HG03139 (cell line): ENCODE data around the gene DPH1.
"Not testable (repeated sequence)": the region's sequence is repeated elsewhere in the genome, so short reads cannot be mapped to it uniquely, and the experiment has no call there.

Experiments used
- ATAC-seq: cut with Tn5 transposase; IDR thresholded peaks from one replicate; pipeline ENCODE4 v1.9.1; 2021; ENCODE audit not compliant: unreplicated experiment

DPH1 gene

DNA sequence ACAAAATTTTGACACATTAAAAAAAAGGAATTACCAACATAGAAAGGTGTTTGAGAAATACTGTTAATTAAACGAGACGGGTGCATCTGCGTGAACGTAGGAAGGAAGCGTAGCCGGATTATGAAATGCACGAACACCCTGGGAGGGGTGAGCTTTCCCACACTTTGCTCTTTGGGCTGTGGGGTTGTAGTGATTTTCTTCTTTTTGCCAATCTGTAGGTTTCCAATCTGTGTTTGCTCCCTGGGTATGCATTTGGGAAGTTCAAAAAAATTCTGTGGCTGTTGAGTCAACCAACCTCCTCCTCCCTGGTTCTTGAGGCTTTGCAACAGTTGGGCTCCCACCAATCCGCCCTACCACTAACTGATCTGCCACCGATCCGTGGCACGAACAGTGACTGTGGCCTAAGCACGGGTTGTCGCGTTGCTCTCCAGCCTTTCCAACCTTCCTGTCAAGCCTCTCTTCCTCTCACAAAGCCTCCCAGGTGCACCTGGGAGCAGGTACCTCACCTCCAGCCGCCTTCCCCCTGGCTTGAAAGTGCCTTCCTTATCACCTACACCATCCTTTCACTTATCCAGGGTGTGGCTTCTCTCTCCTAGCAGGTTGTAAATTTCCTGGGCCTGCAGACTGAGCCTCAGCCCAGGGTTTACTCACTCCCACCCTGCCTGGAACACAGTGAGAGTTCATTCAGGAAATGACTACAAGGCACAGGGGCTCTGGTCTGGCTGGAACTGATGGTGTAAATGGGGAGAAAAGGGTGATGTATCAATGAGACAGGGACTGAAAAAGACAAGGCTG lies 21.4 kb upstream of the DPH1 start:
- no peak for ATAC-seq

DNA sequence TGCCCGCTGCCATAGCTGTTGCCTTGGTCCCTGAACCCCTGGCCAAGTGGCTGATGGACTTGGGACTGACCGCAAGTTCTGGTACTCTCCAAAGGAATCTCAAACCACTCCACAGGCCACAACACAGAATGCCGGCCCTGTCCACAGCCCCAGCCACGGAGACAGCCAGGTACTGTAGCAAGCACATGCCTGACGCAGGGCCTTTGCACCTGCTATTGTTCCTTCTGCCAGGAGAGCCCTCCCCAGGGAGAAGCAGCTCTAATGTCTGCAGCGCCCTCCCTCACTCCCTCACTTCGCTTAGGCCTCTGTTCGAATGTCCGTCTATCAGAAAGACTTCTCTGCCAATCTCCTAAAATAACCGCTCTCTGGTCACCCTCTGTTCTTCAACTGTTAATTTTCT lies 20.2 kb upstream of the DPH1 start:
- ATAC-seq: no peak

DNA sequence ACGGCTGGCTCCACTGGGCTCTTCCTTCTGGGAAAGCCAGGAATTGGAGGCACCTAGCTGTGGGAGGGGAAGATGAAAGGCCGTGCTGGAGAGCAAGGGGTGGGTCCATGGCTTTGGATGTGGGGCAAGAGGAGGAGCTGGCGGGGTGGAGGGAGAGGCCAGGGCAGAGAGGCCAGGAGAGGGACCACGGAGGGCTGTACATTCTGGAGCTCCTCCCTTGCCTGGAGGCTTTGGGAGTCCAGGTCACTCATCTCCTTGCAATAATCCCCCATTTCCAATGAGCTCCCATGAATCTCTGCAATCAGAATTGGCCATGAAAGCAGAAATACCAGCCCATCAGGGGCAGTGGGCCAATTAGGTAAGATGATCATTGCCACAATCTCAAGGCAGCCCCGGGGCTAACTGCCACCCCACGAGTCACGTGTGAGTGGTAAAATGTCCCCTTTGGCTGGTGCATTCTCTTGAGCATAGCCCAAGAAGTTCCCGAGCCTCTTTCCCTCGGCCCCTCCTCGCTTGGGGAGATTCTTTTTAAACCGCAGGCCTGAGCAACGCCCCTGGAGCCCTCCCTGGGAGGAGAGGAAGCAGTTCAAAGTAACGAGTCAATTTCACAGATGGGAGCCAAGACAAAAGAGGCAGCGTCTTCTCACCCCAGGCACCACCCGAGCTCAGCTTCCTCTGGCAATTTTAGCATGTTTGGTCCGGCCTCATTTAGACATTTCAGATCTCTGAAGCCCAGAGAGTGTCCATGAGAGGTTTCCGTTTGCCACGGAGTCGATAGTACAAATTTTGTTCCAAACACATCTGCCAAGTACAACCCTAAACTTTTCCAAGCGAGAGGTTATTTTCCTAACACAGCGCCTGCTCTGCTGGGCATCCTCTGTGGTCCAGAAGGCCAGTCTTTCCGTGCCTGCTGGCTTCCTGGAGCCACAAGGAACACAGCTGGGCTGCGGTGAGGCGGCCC lies 18.3 kb upstream of the DPH1 start:
- no peak for ATAC-seq

DNA sequence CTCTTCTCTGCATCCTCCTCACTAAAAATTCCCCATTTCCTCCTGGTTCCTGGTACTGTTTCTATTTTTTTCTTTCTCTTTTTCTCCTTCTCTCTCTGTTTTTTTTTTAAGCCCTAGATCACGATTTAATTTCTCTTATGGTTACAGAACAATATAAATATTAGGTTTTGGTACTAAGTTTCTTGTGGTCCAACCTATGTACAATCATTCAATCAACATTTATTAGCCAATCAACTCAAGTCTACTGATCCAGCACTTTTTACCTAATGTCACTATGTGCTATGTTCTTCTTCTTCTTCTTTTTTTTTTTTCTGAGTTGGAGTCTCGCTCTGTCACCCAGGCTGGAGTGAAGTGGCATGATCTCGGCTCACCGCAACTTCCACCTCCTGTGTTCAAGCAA lies 17.5 kb upstream of the DPH1 start:
- ATAC-seq: no peak

DNA sequence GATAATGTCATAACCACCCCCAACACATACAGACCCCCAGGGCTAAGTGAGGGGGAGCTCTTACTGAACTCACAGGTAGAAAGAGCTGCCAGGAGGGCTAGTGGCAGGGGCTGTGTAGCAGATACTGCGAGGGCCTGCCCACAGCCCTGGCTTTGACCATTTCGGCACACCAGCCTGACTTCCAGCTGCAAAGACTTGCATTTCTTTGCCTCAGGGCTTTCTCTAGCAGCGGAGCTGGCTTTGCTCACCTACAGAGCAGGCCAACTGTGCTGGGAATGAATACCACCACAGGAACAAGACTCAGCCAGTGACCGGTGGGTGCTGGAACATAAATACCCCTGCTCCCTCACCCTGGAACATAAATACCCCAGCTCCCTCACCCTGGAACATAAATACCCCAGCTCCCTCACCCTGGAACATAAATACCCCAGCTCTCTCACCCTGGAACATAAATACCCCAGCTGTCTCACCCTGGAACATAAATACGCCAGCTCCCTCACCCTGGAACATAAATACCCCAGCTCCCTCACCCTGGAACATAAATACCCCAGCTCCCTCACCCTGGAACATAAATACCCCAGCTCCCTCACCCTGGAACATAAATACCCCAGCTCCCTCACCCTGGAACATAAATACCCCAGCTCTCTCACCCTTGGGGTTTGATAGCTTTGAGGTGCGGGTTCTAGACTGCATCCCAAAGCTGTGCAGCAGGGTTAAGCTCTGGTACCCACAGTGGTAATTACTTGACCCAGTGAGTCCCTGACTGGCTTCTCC lies 16.5 kb upstream of the DPH1 start:
- ATAC-seq: not testable (repeated sequence)

DNA sequence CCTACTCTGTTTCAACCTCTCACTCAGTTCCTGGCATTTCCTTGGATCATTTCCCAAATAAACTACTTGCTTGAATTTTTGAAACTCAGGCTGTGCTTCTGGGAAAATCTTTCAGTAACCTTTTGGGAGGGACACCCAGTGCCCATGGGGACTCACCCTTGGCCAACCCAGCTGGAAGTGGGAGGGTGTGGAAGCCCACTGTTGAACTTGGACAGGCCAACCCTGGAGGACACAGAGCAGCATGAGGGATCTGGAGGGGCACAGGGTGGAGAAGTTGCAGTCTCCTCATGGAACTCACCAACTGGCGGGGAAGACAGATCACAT lies 16.0 kb upstream of the DPH1 start:
- no peak for ATAC-seq

DNA sequence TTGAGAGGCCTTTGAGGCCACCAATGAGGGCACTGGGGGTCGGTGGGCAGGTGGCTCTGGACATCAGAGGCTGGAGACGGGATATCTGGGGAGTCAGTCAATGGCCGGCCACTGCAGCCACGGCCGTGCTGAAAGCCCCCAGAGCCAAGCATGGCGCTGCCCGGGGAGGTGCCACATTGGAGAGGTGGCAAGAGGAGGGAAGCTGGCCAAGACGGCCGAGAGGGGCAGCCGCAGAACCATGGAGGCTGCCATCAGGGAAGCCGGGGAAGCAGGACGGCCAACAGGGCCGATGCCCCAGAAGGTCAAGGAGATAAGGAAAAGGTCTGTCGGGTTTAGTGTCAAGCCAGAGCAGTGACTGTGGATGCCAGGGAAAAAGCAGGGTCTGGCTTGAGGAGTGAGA lies 14.6 kb upstream of the DPH1 start:
- no peak for ATAC-seq

DNA sequence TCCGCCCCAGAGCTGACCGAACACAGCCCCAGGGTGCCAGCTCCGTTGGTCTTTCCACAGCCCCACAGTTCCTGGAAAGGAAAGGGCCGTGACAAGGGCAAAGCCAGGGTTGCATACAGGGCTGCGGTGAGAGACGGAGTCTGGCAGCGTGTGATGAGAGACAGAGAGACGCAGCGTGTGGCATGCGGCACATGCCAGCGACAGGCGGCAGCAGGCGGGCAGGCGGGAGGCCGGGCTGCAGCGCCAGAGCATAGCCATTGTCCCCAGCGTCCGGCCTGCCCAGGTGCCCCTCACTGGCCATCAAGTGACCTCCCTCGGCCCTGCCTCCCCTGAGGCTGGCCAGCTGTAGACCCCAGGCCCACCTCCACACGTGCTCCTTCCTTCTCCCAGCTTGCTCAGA lies 13.5 kb upstream of the DPH1 start:
- ATAC-seq: no peak

DNA sequence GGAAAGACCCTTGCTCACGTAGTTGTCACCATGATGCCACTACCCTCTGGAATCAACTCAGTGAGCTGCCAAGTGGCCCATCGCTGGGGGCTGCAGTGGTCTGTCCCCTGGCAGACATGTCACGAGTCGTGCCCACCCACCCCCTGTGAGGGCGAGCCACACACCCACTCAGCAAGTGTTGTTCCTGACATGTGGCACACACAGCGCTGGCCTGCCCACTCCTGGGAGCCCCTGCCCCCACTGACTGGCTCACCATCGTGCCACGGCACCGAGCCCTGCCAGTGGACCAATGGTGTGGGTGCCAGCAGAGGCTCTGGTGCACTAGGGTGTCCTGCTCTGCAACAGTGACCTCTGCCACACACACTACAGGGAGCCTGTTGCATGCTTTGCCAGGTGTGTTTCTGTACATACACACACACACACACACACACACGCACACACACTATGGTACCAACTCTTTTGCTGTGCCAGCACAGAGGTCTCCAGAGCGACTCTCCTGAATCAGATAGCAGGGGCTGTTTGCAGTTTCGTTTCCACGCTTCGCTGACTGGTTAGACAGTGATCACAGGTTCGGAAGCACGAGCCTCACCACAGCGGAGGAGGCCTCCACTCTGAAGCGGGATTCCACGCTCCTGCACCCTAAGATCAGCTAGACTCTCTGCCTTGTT lies 12.5 kb upstream of the DPH1 start:
- no peak for ATAC-seq

DNA sequence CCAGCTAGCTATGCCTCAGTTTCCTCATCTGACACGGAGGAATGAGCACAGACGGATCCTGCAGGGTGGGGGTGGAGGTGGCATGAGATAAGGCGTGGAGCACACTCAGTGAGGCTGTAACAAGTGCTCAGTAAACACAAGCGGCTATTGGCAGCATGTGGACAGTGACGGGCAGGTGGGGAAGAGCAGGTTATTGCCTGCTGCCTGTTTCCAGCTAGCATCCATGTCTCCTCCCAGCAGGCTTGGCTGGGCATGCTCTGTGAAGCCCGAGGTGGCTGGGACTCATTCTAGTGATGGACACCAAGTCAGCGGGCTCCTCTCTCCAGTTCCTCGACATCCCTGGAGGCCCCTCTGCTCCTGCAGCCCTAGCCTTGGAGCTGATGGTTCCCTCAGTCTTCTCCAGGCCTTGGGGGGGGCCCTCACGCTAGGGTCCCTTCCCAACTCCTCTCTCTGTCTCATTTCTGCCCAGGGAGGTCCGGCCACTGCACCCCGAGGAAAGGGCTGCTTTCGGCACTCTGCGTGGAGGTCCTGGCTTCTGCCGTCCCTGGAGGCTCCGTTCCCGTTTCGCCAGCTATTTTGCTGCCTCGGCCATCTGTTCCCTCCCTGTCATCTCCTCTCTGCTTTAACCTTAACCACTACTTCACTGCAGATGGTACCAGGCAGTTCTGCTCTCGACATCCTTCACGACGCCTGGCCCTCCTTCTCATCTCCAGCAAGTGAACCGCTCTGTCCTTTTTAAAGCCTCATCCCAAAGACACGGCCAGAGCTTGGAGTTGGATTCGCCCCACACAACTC lies 11.0 kb upstream of the DPH1 start:
- no peak for ATAC-seq

DNA sequence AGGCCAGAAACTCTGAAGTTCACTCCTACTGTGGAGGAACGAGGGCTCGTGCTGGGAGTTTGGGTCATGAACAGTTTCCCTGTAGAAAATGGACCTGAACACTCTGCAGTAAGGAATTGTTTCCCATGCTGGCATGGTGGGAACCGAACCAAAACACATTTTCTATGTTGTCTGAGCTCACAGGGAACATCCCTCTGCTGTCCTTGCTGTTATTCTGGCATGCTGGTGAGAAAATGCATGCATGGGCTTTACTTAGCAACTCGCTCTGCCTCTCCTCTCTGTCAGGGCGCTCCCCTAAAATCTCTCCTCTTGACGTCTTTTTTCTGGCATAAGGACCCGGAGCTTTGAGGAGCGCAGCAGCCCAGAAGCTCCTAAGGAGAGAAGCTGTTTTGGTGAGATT lies 10.2 kb upstream of the DPH1 start:
- no peak for ATAC-seq

DNA sequence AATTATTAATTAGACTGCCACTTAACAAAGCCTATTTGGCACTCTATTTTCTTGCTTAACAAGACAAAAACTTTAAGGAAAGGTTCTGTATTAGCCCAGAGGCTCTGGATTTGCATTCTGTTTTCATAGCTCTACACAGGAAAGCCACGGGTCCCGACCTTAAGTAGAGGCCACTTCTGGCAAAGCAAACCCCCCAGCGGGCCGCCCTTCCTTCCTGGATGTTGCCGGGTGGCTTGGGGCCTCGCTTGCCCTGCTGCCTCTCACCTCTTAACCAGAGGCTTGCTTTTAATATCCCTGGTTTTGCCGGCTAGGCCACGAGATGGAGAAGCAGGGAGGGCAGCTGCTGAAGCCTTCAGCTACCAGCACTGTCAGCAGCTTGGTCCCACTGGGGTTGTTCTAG lies 9.2 kb upstream of the DPH1 start:
- no peak for ATAC-seq

DNA sequence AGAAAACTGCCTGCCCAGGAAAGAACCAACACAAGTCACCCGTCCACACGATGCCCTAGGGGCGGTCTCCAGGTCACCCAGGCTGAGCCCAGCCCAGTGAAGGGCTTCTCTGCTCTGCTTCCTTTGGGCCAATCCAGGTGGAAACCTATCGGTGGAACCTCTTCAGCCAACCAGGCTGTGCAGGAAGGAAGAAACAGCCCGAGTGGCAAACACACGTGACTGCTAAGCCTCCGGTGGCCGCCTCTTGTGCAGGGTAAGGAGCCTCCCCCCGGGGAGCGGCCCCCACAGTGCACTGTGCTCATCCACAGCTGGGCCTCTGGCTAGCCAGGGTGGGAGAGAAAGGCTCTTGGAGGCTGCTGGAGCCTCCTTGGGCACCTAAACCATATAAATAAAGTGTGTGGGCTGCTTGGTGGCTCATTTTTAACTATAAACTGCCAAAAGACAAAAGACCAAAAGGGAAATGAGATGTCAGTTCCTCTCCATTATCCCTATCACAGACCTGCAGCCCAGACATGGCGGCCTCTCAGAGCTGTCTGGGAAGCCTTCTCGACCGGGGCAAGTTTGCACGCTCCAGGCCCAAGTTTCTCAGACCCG lies 7.2 kb upstream of the DPH1 start:
- ATAC-seq: no peak

DNA sequence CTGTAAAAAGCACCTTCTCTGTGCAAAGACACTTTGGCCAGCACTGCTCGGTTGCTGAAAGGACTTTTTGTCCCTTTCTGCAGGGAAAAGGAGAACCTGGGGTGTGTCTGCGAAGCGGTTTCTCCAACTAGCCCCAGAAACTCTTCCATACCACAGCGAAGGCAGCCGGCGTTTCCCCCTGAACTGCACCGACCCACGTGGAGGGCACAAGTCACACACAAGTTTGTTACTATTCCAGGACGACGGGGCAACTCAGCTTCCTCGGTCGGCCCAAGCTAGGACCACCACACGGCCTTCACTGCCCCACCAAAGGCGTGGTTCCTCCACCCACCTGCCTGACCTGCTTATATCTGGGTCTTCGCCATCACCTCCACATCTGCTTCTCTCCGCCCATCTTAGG lies 6.7 kb upstream of the DPH1 start:
- ATAC-seq: no peak

DNA sequence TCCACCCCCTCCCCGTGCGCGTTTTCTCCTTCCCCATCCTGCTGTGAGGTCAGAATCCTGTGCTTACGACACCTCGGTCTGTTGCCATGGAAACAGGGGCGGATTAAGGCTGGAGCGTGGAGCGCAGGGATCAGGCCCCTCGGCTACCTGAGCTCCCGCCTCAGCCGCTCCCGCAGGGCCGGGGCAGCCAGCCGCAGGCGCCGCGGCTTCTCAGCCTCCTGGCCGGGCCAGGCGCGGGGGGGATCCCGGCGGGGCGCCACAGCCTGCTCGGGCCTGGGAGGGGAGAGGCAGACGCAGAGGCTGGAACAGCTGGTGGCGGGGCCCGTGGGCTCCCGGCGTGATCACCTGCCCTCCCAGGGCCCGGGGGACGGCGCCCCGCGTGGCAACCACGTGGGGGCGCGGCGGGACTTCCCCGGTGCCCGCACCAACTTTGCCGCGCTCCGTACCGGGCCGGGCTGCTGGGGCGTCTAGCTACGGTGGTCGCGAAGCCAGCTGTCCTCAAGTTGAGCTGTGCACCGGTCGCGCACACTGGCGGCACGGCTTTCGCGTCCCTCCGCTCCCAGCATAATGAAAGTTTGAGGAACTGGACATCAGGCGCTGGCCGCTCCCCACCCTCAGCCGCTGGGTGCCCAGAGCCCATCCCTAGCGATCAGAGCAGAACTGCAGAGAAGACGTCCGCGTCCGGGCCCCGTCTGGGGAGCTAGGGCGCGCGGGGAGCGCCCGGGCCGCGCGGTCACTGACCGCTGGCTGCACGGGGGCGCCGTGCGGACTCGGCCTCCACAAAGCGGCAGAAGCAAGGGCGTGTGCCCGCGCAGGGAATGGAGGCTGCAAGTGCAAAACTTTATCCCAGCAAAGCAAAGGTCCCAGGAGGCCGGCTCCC lies 6.0 kb upstream of the DPH1 start:
- no peak for ATAC-seq

DNA sequence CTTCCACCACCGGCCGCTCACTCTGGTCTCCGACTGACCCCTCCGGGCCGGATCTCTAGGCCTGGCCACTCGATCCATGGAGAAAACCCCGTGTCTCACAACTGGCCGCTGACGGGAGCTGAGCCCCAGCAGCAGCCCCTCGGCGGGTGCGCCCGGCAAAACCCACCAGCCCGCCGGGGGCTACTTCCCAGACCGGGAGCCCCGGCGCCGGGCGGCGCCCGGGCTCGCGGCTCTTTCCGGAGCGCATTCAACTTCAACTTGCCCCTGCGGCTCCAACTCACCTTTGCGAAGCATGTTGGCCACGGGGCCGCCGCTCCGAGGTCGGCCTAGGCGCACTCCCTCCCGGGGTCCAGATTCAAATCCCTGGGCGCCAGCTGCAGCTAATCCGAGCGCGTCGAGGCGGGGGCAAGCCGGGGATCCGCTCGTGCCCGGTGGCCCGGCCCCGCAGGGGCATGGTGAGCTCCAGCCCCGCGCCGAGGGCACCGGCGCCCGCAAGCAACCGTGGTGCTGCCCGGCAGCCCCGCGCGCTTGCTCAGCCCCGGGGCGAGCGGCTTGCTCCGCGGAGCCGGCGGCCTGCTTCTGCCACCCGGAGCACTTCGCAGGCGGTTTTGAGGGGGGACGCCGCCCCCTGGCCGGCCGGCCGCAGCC lies 5.3 kb upstream of the DPH1 start:
- no peak for ATAC-seq

DNA sequence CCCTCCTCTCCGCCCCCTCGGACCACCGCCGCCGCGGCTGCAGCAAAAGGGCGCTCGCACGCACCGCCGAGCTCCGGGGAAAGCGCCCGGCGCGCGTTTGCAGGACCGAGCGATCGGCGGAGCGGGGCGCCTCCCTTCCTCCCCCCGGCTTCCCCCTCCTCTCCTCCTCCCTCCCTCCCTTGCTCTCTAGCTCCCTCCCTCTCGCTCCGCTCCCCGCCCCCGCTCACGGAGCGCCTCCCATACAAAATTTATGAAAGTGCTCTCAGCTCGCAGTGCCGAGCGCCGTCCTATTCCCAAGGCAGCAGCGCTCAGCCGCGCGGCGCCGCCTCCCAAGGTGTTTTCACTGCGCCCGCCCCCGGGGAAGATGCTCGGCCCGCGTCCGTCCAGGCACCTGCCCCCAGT lies 4.7 kb upstream of the DPH1 start, which contains the start of gene RTN4RL1:
Gene RTN4RL1 (minus strand): TSS at position 115 of the 402 bp plus-strand sequence. CDS start 469 bp downstream, outside the sequence.
- no peak for ATAC-seq

DNA sequence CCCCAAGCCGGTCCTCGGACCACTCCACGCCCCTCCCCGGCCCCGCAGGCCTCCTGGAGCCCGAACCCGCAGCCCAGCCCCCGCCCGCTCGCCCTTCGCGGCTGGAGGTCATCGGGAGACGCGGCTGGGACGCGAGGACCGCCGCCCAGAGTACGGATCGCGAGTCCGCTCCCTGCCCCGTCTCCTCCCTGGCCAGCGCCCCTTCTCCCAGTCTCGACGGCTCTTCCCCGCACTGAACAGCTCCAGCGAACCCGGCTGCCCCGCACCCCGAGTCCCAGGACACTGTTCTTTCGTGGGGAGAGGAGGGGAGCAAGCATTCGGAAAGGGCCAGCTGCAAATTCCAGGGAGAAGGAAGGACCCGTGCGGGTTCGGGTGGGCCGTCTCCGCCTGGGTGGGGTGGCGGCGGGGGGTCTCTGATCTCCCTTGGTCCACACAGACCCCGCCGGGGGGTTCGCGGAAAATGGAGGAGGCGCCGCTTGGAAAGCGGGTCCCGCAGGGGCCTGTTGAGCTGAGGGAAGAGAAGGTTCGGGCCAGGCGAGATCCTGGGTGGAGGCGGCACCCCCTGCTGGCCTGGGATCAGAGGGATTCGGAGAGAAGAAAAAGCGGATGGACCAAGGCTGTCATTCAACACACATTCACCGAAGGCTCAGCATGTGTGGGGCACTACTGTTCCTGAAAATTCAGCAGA lies 4.2 kb upstream of the DPH1 start:
- ATAC-seq: no peak
